NCI-H226 (cell line): ENCODE results near the gene TBC1D32.
"Not testable (repeated sequence)": the region's sequence is repeated elsewhere in the genome, so short reads cannot be mapped to it uniquely, and the experiment has no call there.

Experiments used
- DNase-seq: peaks from one replicate; pipeline ENCODE4 v3.0.0-alpha.2; 2015

The TBC1D32 gene

GRCh38 chr6:121093928-121094327 is 240.4 kb downstream of the TBC1D32 start:
- peak; percentile 33 for DNase-seq

- no peak for DNase-seq
Observed at GRCh38 chr6:121090492-121090891, 243.8 kb downstream of the TBC1D32 start.

GRCh38 chr6:121086876-121087275 is 247.4 kb downstream of the TBC1D32 start:
- DNase-seq = no peak

GRCh38 chr6:121076119-121076518 is 258.2 kb downstream of the TBC1D32 start:
- no peak for DNase-seq

- not testable (repeated sequence) for DNase-seq
Observed at GRCh38 chr6:121068749-121069148, 265.5 kb downstream of the TBC1D32 start.

GRCh38 chr6:121067381-121067780 is 266.9 kb downstream of the TBC1D32 start:
- no peak for DNase-seq

- DNase-seq = no peak
Observed at GRCh38 chr6:121064345-121064744, 269.9 kb downstream of the TBC1D32 start.

- DNase-seq = peak; percentile 30
Observed at GRCh38 chr6:121055572-121056163, 278.6 kb downstream of the TBC1D32 start.

GRCh38 chr6:121048593-121048992 is 285.7 kb downstream of the TBC1D32 start:
- DNase-seq = not testable (repeated sequence)

GRCh38 chr6:121044905-121045304 is 289.4 kb downstream of the TBC1D32 start:
- DNase-seq = not testable (repeated sequence)

- not testable (repeated sequence) for DNase-seq
Observed at GRCh38 chr6:121043706-121044105, 290.6 kb downstream of the TBC1D32 start.

- not testable (repeated sequence) for DNase-seq
Observed at GRCh38 chr6:121043211-121043610, 291.1 kb downstream of the TBC1D32 start.

GRCh38 chr6:121042766-121043165 is 291.5 kb downstream of the TBC1D32 start:
- no peak for DNase-seq

- no peak for DNase-seq
Observed at GRCh38 chr6:121040831-121041230, 293.4 kb downstream of the TBC1D32 start.

- DNase-seq = no peak
Observed at GRCh38 chr6:121033091-121033490, 301.2 kb downstream of the TBC1D32 start.

GRCh38 chr6:121032268-121033006 is 301.8 kb downstream of the TBC1D32 start:
- DNase-seq = no peak
